Esophagus (tissue), 2 donors: ENCODE data around the gene TC2N. TPM values are rescaled to one million over a fixed set of nuclear protein-coding genes. Genes with fewer than 3 reads are reported as not detected.

Experiments used
- H3K27ac ChIP-seq, 2 donors: one replicate each; pipeline ENCODE4 v1.5.1; 2013; ENCODE audit warnings: low read depth in 2 of 2, mild to moderate bottlenecking in 2 of 2, inconsistent platforms in 1 of 2, low read length in 1 of 2, moderate library complexity in 1 of 2
- H3K27me3 ChIP-seq, 2 donors: one replicate each; pipeline ENCODE4 v1.6.1; 2013; ENCODE audit warnings: low read length in 2 of 2, control low read depth in 1 of 2, mild to moderate bottlenecking in 1 of 2; ENCODE audit not compliant: insufficient read depth in 2 of 2, control insufficient read depth in 1 of 2
- H3K36me3 ChIP-seq, 2 donors: one replicate each; pipeline ENCODE4 v1.6.1; 2013; ENCODE audit warnings: low read length in 1 of 2; ENCODE audit not compliant: control insufficient read depth in 2 of 2, insufficient read depth in 2 of 2
- H3K4me1 ChIP-seq, 2 donors: one replicate each; pipeline ENCODE4 v1.6.1; 2013; ENCODE audit warnings: low read length in 1 of 2; ENCODE audit not compliant: control insufficient read depth in 2 of 2, insufficient read depth in 2 of 2
- H3K4me3 ChIP-seq, 2 donors: one replicate each; pipeline ENCODE4 v1.5.1; 2013; ENCODE audit warnings: low read length in 2 of 2, mild to moderate bottlenecking in 2 of 2, low read depth in 1 of 2, moderate library complexity in 1 of 2
- H3K9me3 ChIP-seq, 2 donors: one replicate each; pipeline ENCODE4 v1.6.1; 2013; ENCODE audit warnings: mild to moderate bottlenecking in 2 of 2, low read depth in 1 of 2, low read length in 1 of 2, moderate library complexity in 1 of 2; ENCODE audit not compliant: control insufficient read depth in 2 of 2, insufficient read depth in 1 of 2
- WGBS, 2 donors: extraction: QIAGEN DNeasy Blood & Tissue Kit; methylation state at CpG; one replicate each; pipeline ENCODE4 v1.1.7; 2013; 5-methylcytosine and 5-hydroxymethylcytosine counted together
- polyA plus RNA-seq, 2 donors: library from polyadenylated mRNA; stranded (reverse); fragments of 200-250 nt; gene quantifications; one replicate each; pipeline ENCODE4 v1.2.3, GENCODE V29; 2013
- donor health status: healthy with polysubstance abuse.
- donor health status: Bipolar disorder and iron deficiency.

Gene TC2N
- polyA plus RNA-seq, 2 donors, result 14.9 TPM

DNA sequence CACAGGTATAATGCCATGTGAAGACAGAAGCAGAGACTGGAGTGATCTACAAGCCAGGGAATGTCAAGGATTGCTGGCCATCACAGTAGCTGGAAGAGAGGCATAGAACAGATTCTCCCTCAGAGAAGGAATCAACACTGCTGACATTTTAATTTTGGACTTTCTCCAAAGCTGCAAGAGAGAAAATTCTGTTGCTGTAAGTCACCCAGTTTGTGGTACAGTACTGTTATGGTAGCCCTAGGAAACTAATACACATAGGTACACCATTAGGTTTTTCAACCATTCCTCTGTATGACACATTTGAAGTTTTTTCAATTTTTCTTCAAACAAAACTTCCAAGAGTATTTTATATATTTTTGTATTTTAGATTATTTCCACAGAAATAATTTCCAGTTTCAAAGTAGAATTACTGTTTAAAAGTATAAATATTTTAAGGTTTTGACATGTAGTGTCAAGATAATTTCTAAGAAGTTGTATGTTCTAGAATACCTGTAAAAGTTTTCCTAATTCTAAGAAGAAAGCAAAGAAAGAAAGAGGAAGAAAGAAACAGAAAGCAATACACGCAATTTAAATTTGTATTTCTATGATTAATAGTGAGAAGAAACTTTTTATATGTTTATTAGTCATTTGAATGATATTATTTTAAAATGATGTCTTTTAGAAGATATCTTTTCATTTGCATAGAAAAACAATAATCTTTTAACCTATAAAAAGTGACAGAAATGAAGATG lies 70.6 kb downstream of the TC2N start:
- Histone ChIP-seq H3K4me3 (no peak overlapping the region), H3K36me3 (peaks cover 0 to 2% of the 10 kb centered on the region in 2 donors), H3K27me3 (no peaks in the 10 kb centered on the region), H3K27ac (no peak overlapping the region), H3K9me3 (no peaks in the 10 kb centered on the region), H3K4me1 (no peaks in the 10 kb centered on the region)
- WGBS, 2 donors, result 86 to 89% methylated on average over 1 of the region's 1 CpG

GRCh38 chr14:91793704-91794103 lies 73.6 kb downstream of the TC2N start:
- H3K36me3 ChIP-seq, result peaks cover 0 to 2% of the 10 kb centered on the region in 2 donors
- no peak overlapping the region for H3K4me3 ChIP-seq
- WGBS, 2 donors, result 83 to 86% methylated on average over 4 of the region's 4 CpGs
- H3K27me3 ChIP-seq, result no peaks in the 10 kb centered on the region
- no peak overlapping the region for H3K27ac ChIP-seq
- no peaks in the 10 kb centered on the region for H3K9me3 ChIP-seq
- no peaks in the 10 kb centered on the region for H3K4me1 ChIP-seq

GRCh38 chr14:91786188-91786587 lies 81.1 kb downstream of the TC2N start:
- WGBS, 2 donors, result 93 to 95% methylated on average over 2 of the region's 2 CpGs
- no peaks in the 10 kb centered on the region for H3K9me3 ChIP-seq
- no peak overlapping the region for H3K27ac ChIP-seq
- H3K36me3 ChIP-seq, result no peaks in the 10 kb centered on the region
- no peaks in the 10 kb centered on the region for H3K27me3 ChIP-seq
- no peak overlapping the region for H3K4me3 ChIP-seq
- H3K4me1 ChIP-seq, result no peaks in the 10 kb centered on the region

GRCh38 chr14:91780452-91780851 lies 86.9 kb downstream of the TC2N start:
- no peaks in the 10 kb centered on the region for H3K27me3 ChIP-seq
- no peak overlapping the region for H3K27ac ChIP-seq
- no peak overlapping the region for H3K4me3 ChIP-seq
- H3K4me1 ChIP-seq, result no peaks in the 10 kb centered on the region
- no peaks in the 10 kb centered on the region for H3K36me3 ChIP-seq
- WGBS, 2 donors, result 55 to 69% methylated on average over 3 of the region's 3 CpGs
- H3K9me3 ChIP-seq, result no peaks in the 10 kb centered on the region

DNA sequence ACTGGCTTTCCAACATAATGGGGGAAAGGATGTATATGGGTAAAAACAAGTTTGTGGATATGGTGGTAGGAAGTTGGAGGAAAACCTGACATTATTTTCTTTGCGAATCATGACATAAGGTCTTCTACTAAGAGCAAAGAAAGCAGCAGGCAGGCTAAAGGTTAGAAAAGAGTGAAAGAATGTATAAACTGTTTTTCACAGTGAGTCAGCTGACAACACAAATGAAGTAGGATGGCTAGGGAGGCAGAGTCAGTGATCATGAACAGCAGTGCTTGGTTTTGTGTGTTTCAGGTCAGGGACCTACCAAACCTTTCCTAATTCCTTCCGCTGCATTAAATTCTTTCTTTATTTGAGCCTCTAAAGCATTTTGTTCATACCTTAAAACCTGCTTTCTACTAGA lies 89.1 kb downstream of the TC2N start:
- WGBS, 2 donors, result 94 to 96% methylated on average over 2 of the region's 2 CpGs
- Histone ChIP-seq H3K27me3 (no peaks in the 10 kb centered on the region), H3K9me3 (no peaks in the 10 kb centered on the region), H3K27ac (no peak overlapping the region), H3K36me3 (no peaks in the 10 kb centered on the region), H3K4me3 (no peak overlapping the region), H3K4me1 (no peaks in the 10 kb centered on the region)

DNA sequence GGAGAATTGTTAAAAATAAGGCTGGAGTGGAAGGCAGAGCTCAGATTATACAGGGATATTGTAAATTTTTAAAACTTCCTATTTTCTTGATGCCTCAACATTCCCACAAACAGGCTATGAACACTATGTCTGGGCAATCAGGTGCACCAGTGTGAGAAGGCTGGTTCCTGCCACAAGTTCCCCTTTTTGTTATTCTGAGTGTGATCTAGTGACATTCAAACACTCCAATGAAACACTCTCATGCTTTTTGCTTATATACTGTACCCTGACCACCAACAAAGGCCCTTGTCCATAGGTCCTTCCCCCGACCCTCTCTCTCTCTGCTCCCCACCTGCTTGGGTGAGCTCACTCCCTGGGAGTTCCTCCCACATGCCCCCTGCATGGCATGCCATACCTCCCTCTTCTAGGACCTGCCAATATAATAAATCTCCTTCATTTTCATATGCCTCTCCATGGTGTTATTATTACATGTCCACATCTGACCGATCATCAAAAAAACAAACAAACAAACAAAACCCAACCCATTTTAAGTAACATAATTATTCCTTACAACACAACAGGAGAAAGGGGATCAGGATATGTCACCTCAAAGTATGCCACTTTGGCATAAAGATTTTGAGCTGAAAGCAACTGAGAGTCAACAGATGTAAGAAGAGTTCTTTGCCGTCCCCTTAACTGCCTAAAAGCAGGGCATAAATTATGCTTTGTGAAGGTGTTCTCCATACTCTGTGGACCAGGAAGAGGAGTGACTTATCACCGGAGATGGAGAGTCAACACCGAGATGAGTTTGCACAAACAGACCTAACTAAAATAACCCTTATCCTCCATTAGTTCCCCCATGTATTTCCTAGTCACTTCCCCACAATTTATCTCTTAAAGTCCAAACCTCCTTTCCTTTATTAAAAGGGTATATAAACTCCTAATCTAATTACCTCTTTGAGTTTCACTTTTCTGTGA lies 92.9 kb downstream of the TC2N start:
- Histone ChIP-seq H3K4me3 (no peak overlapping the region), H3K27ac (no peak overlapping the region), H3K36me3 (no peaks in the 10 kb centered on the region), H3K27me3 (no peaks in the 10 kb centered on the region), H3K4me1 (no peaks in the 10 kb centered on the region), H3K9me3 (no peaks in the 10 kb centered on the region)
- 78 to 82% methylated on average over 5 of the region's 5 CpGs for whole genome bisulfite sequencing, 2 donors

GRCh38 chr14:91770185-91770584 lies 97.2 kb downstream of the TC2N start:
- no peak overlapping the region for H3K27ac ChIP-seq
- WGBS, 2 donors, result 61 to 76% methylated on average over 2 of the region's 2 CpGs

GRCh38 chr14:91755570-91756295 lies 111.6 kb downstream of the TC2N start:
- no peak overlapping the region for H3K4me3 ChIP-seq
- peaks cover 2% of the 10 kb centered on the region in 2 donors for H3K4me1 ChIP-seq
- H3K9me3 ChIP-seq, result peaks cover 0 to 6% of the 10 kb centered on the region in 2 donors
- no peaks in the 10 kb centered on the region for H3K36me3 ChIP-seq
- H3K27me3 ChIP-seq, result no peaks in the 10 kb centered on the region
- peak overlapping the region; percentile 42 to 49 for H3K27ac ChIP-seq
- 29 to 39% methylated on average over 4 of the region's 4 CpGs for WGBS, 2 donors

More at GRCh38 chr14:91770185-91770584, 97.2 kb downstream of the TC2N start:
- H3K27me3 ChIP-seq, result no peaks in the 10 kb centered on the region
- H3K36me3 ChIP-seq, result no peaks in the 10 kb centered on the region
- H3K4me3 ChIP-seq, result no peak overlapping the region
- no peaks in the 10 kb centered on the region for H3K4me1 ChIP-seq
- H3K9me3 ChIP-seq, result no peaks in the 10 kb centered on the region

- no peaks in the 10 kb centered on the region for H3K27me3 ChIP-seq
- no peak overlapping the region for H3K27ac ChIP-seq
- peaks cover 0 to 2% of the 10 kb centered on the region in 2 donors for H3K9me3 ChIP-seq
- 12 to 19% methylated on average over 1 of the region's 1 CpG for WGBS, 2 donors
- no peaks in the 10 kb centered on the region for H3K36me3 ChIP-seq
- peaks cover 2% of the 10 kb centered on the region in 2 donors for H3K4me1 ChIP-seq
- H3K4me3 ChIP-seq, result no peak overlapping the region
Observed at GRCh38 chr14:91754819-91755218, 112.5 kb downstream of the TC2N start.
